ENCODE data around the gene ERBB4. TPM values are rescaled to one million over a fixed set of nuclear protein-coding genes. Genes with fewer than 3 reads are reported as not detected.

ERBB4 gene
- total RNA-seq, 4 donors from 2014 or later, result 0.16 to 12.7 (median 0.27) TPM; not detected in 1

DNA sequence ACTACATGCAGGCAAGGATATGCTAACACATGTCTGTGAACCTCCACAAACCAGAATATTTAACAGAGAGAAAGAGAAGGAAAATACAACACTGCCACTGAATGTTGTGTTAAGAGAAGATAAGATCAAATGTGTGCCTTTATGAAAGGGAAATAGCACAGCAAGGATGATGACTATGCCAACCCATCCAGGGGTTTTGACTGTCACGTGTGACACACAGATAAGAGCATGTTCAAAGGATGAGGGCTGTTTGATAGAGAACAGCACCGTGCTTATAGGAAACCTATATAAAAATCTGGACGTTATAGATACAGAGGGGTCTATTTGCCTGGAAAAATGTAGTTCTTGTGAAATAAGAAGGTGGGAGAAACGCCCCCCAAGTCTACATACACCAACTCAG is 1070.4 kb downstream of the ERBB4 start:
- H3K4me3 ChIP-seq, result no peak overlapping the region
- intact Hi-C loops (cut with DNase I; ENCODE audit: low total_unique reads) (no loop called here), in situ Hi-C loops (cut with MboI; ENCODE audit: low pct_ligation_motif_present in 1 of 4, low pct_unique_long_range_greater_than_20kb in 1 of 4, low sequenced_read_pairs in 3 of 4) (no loop called here)
- no peaks in the 10 kb centered on the region for H3K36me3 ChIP-seq
- WGBS, 2 donors (ENCODE audit: low coverage in 1 of 2), result 41 to 44% methylated on average over 4 of the region's 4 CpGs
- no peak for DNase-seq
- H3K4me1 ChIP-seq, result no peaks in the 10 kb centered on the region
- no peak overlapping the region for H3K27ac ChIP-seq
- TF ChIP-seq, protein P1, sequence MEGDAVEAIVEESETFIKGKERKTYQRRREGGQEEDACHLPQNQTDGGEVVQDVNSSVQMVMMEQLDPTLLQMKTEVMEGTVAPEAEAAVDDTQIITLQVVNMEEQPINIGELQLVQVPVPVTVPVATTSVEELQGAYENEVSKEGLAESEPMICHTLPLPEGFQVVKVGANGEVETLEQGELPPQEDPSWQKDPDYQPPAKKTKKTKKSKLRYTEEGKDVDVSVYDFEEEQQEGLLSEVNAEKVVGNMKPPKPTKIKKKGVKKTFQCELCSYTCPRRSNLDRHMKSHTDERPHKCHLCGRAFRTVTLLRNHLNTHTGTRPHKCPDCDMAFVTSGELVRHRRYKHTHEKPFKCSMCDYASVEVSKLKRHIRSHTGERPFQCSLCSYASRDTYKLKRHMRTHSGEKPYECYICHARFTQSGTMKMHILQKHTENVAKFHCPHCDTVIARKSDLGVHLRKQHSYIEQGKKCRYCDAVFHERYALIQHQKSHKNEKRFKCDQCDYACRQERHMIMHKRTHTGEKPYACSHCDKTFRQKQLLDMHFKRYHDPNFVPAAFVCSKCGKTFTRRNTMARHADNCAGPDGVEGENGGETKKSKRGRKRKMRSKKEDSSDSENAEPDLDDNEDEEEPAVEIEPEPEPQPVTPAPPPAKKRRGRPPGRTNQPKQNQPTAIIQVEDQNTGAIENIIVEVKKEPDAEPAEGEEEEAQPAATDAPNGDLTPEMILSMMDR (IDR thresholded peaks at IDR 0.05), result no peak
- TF ChIP-seq POLR2AphosphoS5 (IDR thresholded peaks at IDR 0.05) (no peak), EP300 (IDR thresholded peaks at IDR 0.05; ENCODE audit: low read depth) (no peak), POLR2A (IDR thresholded peaks at IDR 0.05) (no peak)
- H3K27me3 ChIP-seq, result no peaks in the 10 kb centered on the region
- no peaks in the 10 kb centered on the region for H3K9me3 ChIP-seq

- in situ Hi-C loops (cut with MboI; ENCODE audit: low pct_ligation_motif_present in 1 of 4, low pct_unique_long_range_greater_than_20kb in 1 of 4, low sequenced_read_pairs in 3 of 4), result no loop called here
- WGBS, 2 donors (ENCODE audit: low coverage in 1 of 2), result 64 to 65% methylated on average over 2 to 3 of the region's 3 CpGs
- no peaks in the 10 kb centered on the region for H3K27me3 ChIP-seq
- H3K27ac ChIP-seq, result no peak overlapping the region
- H3K36me3 ChIP-seq, result no peaks in the 10 kb centered on the region
- no peaks in the 10 kb centered on the region for H3K9me3 ChIP-seq
- H3K4me3 ChIP-seq, result no peak overlapping the region
- no peak for DNase-seq
- intact Hi-C loops (cut with DNase I; ENCODE audit: low total_unique reads), result no loop called here
- H3K4me1 ChIP-seq, result no peaks in the 10 kb centered on the region
- no peak for TF ChIP-seq POLR2AphosphoS5 (IDR thresholded peaks at IDR 0.05)
- no peak for TF ChIP-seq EP300 (IDR thresholded peaks at IDR 0.05; ENCODE audit: low read depth)
- TF ChIP-seq POLR2A (IDR thresholded peaks at IDR 0.05), result no peak
- TF ChIP-seq, protein P1 (IDR thresholded peaks at IDR 0.05), result no peak
Observed at GRCh38 chr2:211463397-211463796, 1075.2 kb downstream of the ERBB4 start.

DNA sequence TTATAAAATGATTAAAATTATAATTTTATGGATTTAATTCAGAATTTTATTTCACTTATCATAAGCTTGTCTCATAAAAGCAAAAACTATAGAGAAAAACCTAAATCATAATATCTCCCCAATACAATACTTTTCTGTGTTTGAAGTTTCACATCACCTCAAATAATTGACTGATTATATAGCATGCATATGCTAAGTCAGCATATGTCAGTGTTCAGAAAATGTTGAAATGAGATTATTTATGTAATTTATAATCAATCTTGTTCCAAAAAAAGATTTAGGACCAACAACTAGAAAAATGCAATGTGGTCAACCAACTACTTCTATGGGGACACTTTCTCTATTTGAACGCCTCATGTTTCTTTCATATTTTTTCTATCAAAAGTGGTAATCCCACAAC is 1079.6 kb downstream of the ERBB4 start:
- H3K9me3 ChIP-seq, result no peaks in the 10 kb centered on the region
- intact Hi-C loops (cut with DNase I; ENCODE audit: low total_unique reads), result no loop called here
- H3K4me3 ChIP-seq, result no peak overlapping the region
- DNase-seq, result no peak
- H3K4me1 ChIP-seq, result no peaks in the 10 kb centered on the region
- H3K27me3 ChIP-seq, result no peaks in the 10 kb centered on the region
- no peak overlapping the region for H3K27ac ChIP-seq
- no peaks in the 10 kb centered on the region for H3K36me3 ChIP-seq
- TF ChIP-seq POLR2A (IDR thresholded peaks at IDR 0.05) (no peak), POLR2AphosphoS5 (IDR thresholded peaks at IDR 0.05) (no peak), EP300 (IDR thresholded peaks at IDR 0.05; ENCODE audit: low read depth) (no peak)
- TF ChIP-seq, protein P1 (IDR thresholded peaks at IDR 0.05), result no peak
- 92 to 95% methylated on average over 1 of the region's 1 CpG for WGBS, 2 donors (ENCODE audit: low coverage in 1 of 2)
- in situ Hi-C loops (cut with MboI; ENCODE audit: low pct_ligation_motif_present in 1 of 4, low pct_unique_long_range_greater_than_20kb in 1 of 4, low sequenced_read_pairs in 3 of 4), result no loop called here

DNA sequence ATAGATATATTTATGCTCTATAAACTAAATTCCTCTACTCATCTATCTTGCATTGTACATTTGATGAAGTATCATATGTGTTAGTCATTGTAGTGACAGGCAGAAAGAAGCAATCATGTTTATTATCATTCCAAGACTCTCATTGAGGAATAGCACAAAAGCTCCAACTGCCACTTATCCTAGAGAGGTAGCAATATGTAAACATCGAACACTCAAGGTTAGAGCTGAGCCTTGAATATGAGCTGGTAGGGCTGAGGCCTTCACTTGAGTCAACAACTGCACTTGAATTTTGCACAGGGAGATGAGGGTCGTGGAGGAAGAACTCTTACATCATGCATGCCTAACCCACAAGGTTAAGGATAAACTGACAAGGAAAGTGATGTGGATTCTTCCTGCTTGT is 1081.3 kb downstream of the ERBB4 start:
- no peak overlapping the region for H3K27ac ChIP-seq
- TF ChIP-seq POLR2A (IDR thresholded peaks at IDR 0.05) (no peak), EP300 (IDR thresholded peaks at IDR 0.05; ENCODE audit: low read depth) (no peak), POLR2AphosphoS5 (IDR thresholded peaks at IDR 0.05) (no peak)
- TF ChIP-seq, protein P1 (IDR thresholded peaks at IDR 0.05), result no peak
- no peaks in the 10 kb centered on the region for H3K4me1 ChIP-seq
- H3K9me3 ChIP-seq, result no peaks in the 10 kb centered on the region
- no peaks in the 10 kb centered on the region for H3K27me3 ChIP-seq
- no peaks in the 10 kb centered on the region for H3K36me3 ChIP-seq
- no peak for DNase-seq
- in situ Hi-C loops (cut with MboI; ENCODE audit: low pct_ligation_motif_present in 1 of 4, low pct_unique_long_range_greater_than_20kb in 1 of 4, low sequenced_read_pairs in 3 of 4) (no loop called here), intact Hi-C loops (cut with DNase I; ENCODE audit: low total_unique reads) (no loop called here)
- WGBS, 2 donors (ENCODE audit: low coverage in 1 of 2), result 50 to 68% methylated on average over 2 of the region's 2 CpGs
- H3K4me3 ChIP-seq, result no peak overlapping the region

Measured in transverse colon (tissue), 4 donors.